ENCODE data around the gene MAPKAP1.

MAPKAP1 gene

DNA sequence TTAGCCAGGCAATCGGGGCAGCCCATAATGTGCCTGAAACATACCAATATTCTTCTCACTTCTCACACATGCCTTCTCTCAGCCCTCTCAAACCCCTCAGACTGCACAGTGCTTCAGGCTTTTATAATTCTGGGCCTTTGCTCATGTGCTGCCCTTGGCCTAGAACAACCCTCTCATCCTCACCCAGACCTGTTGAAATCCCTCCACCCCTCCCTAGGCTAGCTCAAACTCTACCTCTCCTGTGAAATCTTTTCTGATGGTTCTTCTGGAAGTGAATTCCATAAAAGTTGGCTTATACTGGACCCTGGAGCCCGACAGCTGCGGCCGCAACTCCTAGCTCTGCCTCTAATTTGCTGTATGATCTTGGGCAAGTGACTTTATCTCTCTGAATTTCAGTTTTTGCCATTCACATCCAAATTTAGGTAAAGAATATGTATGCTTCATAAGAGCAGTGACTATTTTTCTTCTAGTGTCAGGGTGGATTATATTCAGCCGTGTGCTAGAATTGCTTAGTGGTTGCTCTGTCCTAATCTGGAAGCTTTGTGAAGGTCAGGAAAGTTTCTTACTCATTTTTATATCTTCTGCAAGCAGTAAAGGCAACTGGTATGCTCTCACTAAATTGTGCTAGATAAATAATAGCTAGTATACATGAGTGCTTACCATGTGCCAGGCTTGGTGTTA lies 221.4 kb downstream of the MAPKAP1 start:
- Histone ChIP-seq H3K27ac (no peak overlapping the region), H3K4me1 (no peaks in the 10 kb centered on the region), H3K4me2 (no peak overlapping the region), H3K9ac (no peak overlapping the region), H3K9me3 (replicated peaks in 1 of 11) (no peaks in the 10 kb centered on the region), H3K36me3 (peaks cover 9 to 78% (median 30%) of the 10 kb centered on the region in 11 experiments), H3K4me3 (no peak overlapping the region), H4K20me1 (peaks cover 0 to 13% (median 5%) of the 10 kb centered on the region in 11 experiments; a peak in 7 of 22 replicates), H3K27me3 (no peaks in the 10 kb centered on the region)
- no peak for TF ChIP-seq Cebpa-rat (IDR thresholded peaks at IDR 0.05)

DNA sequence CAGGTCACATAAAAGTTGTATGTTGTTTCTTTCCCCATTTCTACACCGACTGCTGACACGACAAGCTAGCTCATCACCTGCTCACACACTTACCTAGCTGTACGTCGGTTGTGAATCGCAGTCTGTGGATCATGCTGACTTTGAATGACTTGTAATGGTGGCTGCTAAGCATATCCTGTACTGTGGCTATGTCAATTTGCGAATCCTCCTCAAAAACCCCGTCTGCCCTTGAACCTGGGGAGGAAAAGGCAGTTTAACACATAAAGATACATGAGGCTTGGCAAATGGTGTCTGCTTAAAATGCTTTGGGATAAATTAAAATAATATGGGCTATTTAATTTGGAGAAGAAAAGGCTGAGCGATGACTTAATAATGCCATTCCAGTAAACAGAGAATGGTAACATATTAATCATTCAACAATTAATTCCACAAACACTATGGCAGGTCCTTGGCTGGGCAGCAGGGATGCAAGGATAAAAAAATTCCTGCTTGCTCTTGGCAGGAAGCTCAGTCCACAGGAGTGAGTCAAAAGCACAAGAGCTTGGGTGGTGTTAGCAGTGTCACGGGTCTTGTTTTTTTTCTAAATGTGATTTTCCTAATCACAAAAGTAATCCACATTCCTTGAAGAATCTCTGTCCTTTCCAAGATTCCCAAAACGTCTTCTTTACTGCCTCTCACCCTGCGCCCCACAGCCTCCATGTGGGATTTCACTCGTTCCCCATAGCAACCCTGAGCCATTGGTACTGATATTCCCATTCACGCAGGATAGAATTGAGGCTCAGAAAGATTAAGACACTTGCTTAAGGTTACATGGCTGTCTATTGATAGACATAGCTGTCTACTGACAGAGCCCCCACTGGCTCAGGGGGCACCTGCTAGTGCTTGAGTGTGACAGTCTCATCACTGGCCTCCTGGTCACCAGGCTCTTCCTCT lies 222.4 kb downstream of the MAPKAP1 start:
- H3K4me1 ChIP-seq: no peaks in the 10 kb centered on the region
- no peak overlapping the region for H3K27ac ChIP-seq
- H3K4me2 ChIP-seq: no peak overlapping the region
- H4K20me1 ChIP-seq: peaks cover 0 to 11% (median 5%) of the 10 kb centered on the region in 11 experiments; a peak in 7 of 22 replicates
- peaks cover 17 to 81% (median 40%) of the 10 kb centered on the region in 11 experiments for H3K36me3 ChIP-seq
- no peaks in the 10 kb centered on the region for H3K9me3 ChIP-seq (replicated peaks in 1 of 11)
- H3K27me3 ChIP-seq: no peaks in the 10 kb centered on the region
- H3K4me3 ChIP-seq: no peak overlapping the region
- no peak for TF ChIP-seq Cebpa-rat (IDR thresholded peaks at IDR 0.05)
- no peak overlapping the region for H3K9ac ChIP-seq

DNA sequence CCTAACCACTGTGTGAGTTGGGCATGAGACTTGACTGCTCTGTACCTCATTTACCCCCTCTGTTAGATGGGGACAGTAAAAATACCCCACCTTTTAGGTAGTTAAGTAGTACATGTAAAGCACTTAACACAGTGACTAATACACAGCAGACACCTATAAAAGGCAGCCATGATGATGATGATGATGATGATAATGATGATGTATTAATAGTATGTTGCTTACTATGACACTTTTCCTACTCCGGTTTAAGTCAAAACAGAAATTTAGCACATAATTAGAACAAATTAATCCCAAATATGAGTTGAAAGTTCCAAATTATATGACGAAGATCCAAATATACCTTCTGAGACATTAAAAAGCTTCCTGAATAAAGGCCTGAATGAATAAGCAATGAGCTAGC lies 223.3 kb downstream of the MAPKAP1 start:
- Histone ChIP-seq H3K9ac (no peak overlapping the region), H3K4me2 (no peak overlapping the region), H3K27me3 (no peaks in the 10 kb centered on the region), H3K4me1 (no peaks in the 10 kb centered on the region), H3K36me3 (peaks cover 25 to 84% (median 49%) of the 10 kb centered on the region in 11 experiments), H3K27ac (no peak overlapping the region), H3K4me3 (no peak overlapping the region), H3K9me3 (replicated peaks in 1 of 11) (no peaks in the 10 kb centered on the region), H4K20me1 (peaks cover 0 to 9% (median 4%) of the 10 kb centered on the region in 11 experiments; a peak in 4 of 22 replicates)
- TF ChIP-seq Cebpa-rat (IDR thresholded peaks at IDR 0.05): no peak

DNA sequence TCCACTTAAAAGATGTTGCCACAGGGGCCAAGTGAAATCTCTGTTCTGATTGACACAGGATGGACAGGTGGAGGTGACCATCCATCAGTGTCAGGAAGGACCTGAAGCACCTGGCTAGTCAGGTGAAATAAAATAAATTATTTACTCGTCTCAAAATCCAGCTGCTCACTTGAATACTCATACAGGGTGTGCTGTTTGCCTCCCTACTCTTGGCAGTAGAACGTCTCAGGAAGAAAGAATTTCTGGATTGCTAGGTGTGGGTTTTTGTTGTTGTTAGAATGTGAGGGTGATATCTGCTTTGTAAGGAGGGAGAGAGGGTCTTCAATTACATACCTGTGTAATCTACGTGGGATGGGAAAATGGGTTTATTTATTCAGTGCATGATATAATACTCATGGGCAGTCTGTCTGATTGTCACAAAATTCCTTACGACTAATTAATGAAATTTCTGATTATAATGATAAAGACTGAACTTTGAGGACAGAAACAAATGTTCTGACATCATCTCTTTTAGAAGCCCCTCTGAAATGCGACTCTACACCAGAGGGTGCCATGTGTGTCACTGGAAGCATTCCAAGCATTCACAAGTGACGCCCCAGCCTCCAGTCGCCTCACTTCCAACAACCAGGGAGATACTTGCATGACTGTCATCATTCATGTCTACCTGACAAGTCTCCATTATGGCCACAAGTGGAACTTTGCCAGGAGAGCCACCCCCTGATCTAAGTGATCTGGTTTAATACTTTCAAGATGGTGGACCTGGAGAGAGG lies 227.0 kb downstream of the MAPKAP1 start:
- H3K4me1 ChIP-seq: no peaks in the 10 kb centered on the region
- H3K27me3 ChIP-seq: no peaks in the 10 kb centered on the region
- H4K20me1 ChIP-seq: peaks cover 0 to 4% (median 0%) of the 10 kb centered on the region in 11 experiments; a peak in 2 of 22 replicates
- TF ChIP-seq Cebpa-rat (IDR thresholded peaks at IDR 0.05): no peak
- peaks cover 46 to 100% (median 73%) of the 10 kb centered on the region in 11 experiments for H3K36me3 ChIP-seq
- H3K9ac ChIP-seq: no peak overlapping the region
- no peak overlapping the region for H3K4me3 ChIP-seq
- no peak overlapping the region for H3K27ac ChIP-seq
- no peak overlapping the region for H3K4me2 ChIP-seq
- H3K9me3 ChIP-seq (replicated peaks in 1 of 11): no peaks in the 10 kb centered on the region

DNA sequence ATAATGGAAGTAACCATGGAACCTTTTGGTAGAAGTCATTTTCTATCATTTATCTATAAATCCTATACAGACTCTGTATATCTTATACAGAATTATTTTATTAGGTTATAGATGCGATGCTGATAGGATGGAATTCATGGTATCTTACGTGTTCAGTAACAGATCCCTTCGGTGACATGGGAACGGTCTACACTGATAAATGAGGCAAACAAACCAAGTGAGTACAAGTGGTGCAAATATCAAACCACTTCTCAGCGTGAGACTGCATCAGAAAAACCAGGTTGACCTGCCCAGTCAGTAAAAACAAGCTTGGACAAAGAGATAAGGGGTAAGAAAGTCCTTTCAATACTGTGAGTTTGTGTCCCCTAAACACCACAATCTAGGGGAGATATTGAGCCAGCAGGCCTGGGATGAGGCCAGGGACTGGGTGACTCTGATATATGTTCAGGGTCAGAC lies 229.9 kb downstream of the MAPKAP1 start:
- H3K27ac ChIP-seq: no peak overlapping the region
- H3K9me3 ChIP-seq (replicated peaks in 1 of 11): no peaks in the 10 kb centered on the region
- H4K20me1 ChIP-seq: peaks cover 0 to 12% (median 0%) of the 10 kb centered on the region in 11 experiments; a peak in 7 of 22 replicates
- H3K36me3 ChIP-seq: peaks cover 40 to 96% (median 67%) of the 10 kb centered on the region in 11 experiments
- no peak overlapping the region for H3K4me2 ChIP-seq
- TF ChIP-seq Cebpa-rat (IDR thresholded peaks at IDR 0.05): no peak
- H3K9ac ChIP-seq: no peak overlapping the region
- H3K27me3 ChIP-seq: no peaks in the 10 kb centered on the region
- H3K4me1 ChIP-seq: no peaks in the 10 kb centered on the region
- H3K4me3 ChIP-seq: no peak overlapping the region

DNA sequence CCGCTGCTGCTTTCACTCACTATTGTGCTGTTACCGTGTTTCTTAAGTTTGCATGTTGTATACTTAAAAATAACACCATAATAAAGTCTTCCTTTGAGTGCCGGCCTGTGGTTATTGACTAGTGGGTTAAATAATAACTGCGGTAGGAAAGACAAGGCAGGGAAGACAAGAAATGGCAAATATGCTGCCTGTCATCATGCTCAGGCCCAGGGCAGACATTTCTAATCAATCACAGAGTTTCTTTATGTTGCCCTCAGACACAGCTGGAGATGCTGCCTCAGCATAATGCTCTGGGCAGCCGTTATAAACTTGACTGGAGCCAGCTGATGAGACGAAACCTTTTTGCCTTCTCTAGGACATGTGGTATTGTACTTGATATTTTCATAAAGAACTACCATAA lies 230.4 kb downstream of the MAPKAP1 start:
- no peak overlapping the region for H3K4me2 ChIP-seq
- no peaks in the 10 kb centered on the region for H3K9me3 ChIP-seq (replicated peaks in 1 of 11)
- no peak for TF ChIP-seq Cebpa-rat (IDR thresholded peaks at IDR 0.05)
- no peaks in the 10 kb centered on the region for H3K4me1 ChIP-seq
- peaks cover 0 to 17% (median 2%) of the 10 kb centered on the region in 11 experiments; a peak in 8 of 22 replicates for H4K20me1 ChIP-seq
- H3K27me3 ChIP-seq: no peaks in the 10 kb centered on the region
- no peak overlapping the region for H3K27ac ChIP-seq
- no peak overlapping the region for H3K9ac ChIP-seq
- peaks cover 40 to 96% (median 66%) of the 10 kb centered on the region in 11 experiments for H3K36me3 ChIP-seq
- no peak overlapping the region for H3K4me3 ChIP-seq

DNA sequence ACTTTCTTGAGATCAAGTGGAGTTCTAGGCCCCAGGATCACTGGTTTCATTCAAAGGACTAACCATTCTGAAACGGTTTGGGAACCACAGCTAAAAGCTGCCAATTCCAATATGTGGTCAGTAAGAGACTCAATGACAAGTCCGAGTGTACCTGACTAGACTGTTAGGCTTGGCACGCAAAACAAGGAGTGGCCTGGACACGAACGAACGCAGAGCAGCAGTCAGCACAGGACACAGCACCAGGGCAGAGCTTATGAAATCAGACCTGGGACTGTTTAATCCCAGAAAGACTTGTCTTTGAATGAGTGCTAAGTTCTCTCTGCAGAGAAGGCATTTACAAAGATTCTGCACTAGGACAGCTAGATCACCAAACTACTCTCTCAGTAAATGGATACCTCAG lies 231.6 kb downstream of the MAPKAP1 start:
- H3K4me3 ChIP-seq: no peak overlapping the region
- H3K9me3 ChIP-seq (replicated peaks in 1 of 11): no peaks in the 10 kb centered on the region
- H3K27me3 ChIP-seq: no peaks in the 10 kb centered on the region
- H3K4me1 ChIP-seq: no peaks in the 10 kb centered on the region
- TF ChIP-seq Cebpa-rat (IDR thresholded peaks at IDR 0.05): no peak
- H3K27ac ChIP-seq: no peak overlapping the region
- no peak overlapping the region for H3K9ac ChIP-seq
- peaks cover 0 to 26% (median 8%) of the 10 kb centered on the region in 11 experiments; a peak in 10 of 22 replicates for H4K20me1 ChIP-seq
- peaks cover 36 to 96% (median 68%) of the 10 kb centered on the region in 11 experiments for H3K36me3 ChIP-seq
- no peak overlapping the region for H3K4me2 ChIP-seq

DNA sequence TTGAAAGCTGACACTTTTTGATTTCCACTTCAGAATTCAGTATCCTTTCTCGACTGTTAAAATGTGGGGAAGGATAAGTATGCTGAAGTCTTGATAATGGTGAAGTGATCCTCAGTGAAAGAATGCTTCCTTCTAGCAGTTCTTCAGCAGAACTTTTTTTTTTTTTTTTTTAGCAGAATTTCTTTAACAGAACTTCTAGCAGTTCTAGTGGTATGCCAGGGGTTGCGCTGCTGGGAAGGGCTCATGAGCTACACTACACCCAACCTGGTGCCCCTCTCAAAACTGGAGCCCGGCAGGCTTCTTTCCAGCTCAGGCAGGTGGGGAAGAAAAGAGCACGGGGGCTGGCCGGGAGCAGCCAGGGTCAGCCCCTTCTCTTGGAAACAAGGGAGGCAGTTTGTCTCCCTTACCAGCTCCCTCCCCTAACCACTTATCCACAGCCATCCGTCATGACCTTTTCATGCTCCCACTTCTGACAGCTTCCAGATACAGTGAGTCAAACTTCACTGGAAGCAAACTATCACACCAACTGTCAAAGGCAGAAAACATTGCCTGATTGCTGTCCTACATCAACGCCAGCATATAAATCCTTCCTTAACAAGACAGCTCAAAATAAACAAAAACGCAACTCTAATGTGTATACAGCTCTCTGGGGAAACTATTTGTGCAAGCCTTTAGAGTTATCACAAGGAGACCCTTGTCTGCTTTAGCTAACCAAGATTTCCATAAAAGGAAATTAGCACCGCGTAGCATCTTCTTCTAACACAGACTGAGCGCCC lies 233.9 kb downstream of the MAPKAP1 start:
- no peak overlapping the region for H3K4me2 ChIP-seq
- no peak overlapping the region for H3K4me3 ChIP-seq
- no peak for TF ChIP-seq Cebpa-rat (IDR thresholded peaks at IDR 0.05)
- H3K9me3 ChIP-seq (replicated peaks in 1 of 11): no peaks in the 10 kb centered on the region
- no peak overlapping the region for H3K27ac ChIP-seq
- peaks cover 22 to 96% (median 56%) of the 10 kb centered on the region in 11 experiments; a peak in 21 of 22 replicates for H3K36me3 ChIP-seq
- no peaks in the 10 kb centered on the region for H3K27me3 ChIP-seq
- H3K9ac ChIP-seq: no peak overlapping the region
- H4K20me1 ChIP-seq: peaks cover 0 to 29% (median 8%) of the 10 kb centered on the region in 11 experiments; a peak in 10 of 22 replicates
- no peaks in the 10 kb centered on the region for H3K4me1 ChIP-seq
